Mesothelial cell of epicardium (in vitro differentiated cells): ENCODE measurements around the gene MAP2K2. TPM values are rescaled to one million over a fixed set of nuclear protein-coding genes. Genes with fewer than 3 reads are reported as not detected.
A peak's percentile ranks its signal among the peaks of the same experiment; 100 is the strongest.
"Not testable (repeated sequence)": the region's sequence is repeated elsewhere in the genome, so short reads cannot be mapped to it uniquely, and the experiment has no call there.

ENCODE experiments used
- DNase-seq, 2 experiments: peaks; one replicate each; pipeline ENCODE4 v3.0.0; 2021; ENCODE audit warnings: low spot score in 2 of 2; ENCODE audit not compliant: unreplicated experiment in 2 of 2
- H3K27ac Mint-ChIP-seq: 2 replicates; pipeline ENCODE4 v1.8.0; 2021; ENCODE audit warnings: mixed read lengths
- H3K27me3 Mint-ChIP-seq: 2 replicates; pipeline ENCODE4 v1.8.0; 2021; ENCODE audit warnings: low read depth, mixed read lengths
- H3K36me3 Mint-ChIP-seq: 2 replicates; pipeline ENCODE4 v1.8.0; 2021; ENCODE audit warnings: mixed read lengths
- H3K4me1 Mint-ChIP-seq: 2 replicates; pipeline ENCODE4 v1.8.0; 2021; ENCODE audit warnings: mixed read lengths
- H3K4me3 Mint-ChIP-seq: 2 replicates; pipeline ENCODE4 v1.8.0; 2021; ENCODE audit warnings: mild to moderate bottlenecking, moderate library complexity, mixed read lengths
- H3K9me3 Mint-ChIP-seq: 2 replicates; pipeline ENCODE4 v1.8.0; 2021; ENCODE audit warnings: mixed read lengths
- total RNA-seq: library from RNA; stranded (reverse); gene quantifications from 3 replicates; pipeline ENCODE4 v1.2.1, GENCODE V29; 2021
- TF ChIP-seq, protein P1 (sequence below): fragments of 200-600 bp; sonication (generic); IDR thresholded peaks from one replicate; pipeline ENCODE4 v1.5.0; 2021; ENCODE audit warnings: antibody characterized with exemption; ENCODE audit not compliant: unreplicated experiment

The MAP2K2 gene
- 147 to 161 TPM (median 152 TPM) in 3 replicates for total RNA-seq

DNA sequence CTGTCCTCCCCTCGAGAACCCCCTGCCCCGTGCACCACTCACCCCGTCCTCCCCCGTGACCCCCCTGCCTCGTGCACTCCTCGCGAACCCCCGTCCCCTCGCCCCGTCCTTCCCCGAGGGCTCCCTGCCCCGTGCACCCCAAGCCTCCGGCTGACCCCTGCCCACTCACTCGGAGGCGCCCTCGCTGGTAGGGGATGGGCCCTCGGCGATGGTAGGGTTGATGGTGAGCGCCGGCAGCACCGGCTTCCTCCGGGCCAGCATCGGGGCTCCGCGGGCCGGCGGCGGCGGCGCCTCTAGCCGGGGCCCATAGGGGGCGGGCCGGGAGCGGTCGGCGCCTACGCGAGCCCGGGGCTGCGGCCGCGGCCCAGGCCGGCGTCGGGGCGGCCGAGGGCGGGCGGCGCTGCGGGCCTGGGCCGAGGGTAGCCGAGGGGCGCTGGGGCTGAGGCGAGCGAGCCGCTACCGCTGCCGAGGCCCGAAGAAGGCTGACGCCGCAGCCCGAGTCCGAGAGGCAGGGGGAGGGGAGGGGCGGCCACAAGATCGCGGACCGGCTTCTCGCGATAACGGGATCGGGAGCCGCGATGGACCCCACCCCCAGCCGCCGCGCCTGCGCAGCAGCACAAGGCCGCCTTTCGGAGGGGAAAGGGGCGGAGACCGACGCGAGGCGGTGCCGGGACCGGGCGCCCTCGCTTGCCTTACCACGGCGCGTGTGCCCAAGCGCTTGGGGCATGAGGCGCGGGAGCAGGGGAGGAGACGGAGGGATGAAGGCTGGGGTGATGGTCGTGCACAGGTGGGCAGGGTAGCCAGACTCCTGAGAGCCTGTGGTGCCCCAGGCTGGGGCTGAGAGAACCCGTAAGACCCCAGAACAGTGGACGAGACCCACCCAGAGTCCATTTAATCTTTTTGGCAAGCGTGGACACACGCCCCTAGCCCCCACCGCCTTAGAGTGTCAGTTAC is at the start of gene MAP2K2:
Gene MAP2K2, minus strand, starts transcription at position 508 of the 954 bp plus-strand sequence. Its CDS starts 247 bp downstream, at position 261.
- peak; percentile 98 to 99 for DNase-seq
- Mint-ChIP-seq H3K4me1 (peaks cover 13% of the 10 kb centered on the region), H3K36me3 (peaks cover 5% of the 10 kb centered on the region), H3K9me3 (no peaks in the 10 kb centered on the region), H3K27ac (peak within 1 kb of the TSS; percentile 86), H3K27me3 (no peaks in the 10 kb centered on the region), H3K4me3 (peak within 1 kb of the TSS; percentile 86)
- TF ChIP-seq, protein P1, sequence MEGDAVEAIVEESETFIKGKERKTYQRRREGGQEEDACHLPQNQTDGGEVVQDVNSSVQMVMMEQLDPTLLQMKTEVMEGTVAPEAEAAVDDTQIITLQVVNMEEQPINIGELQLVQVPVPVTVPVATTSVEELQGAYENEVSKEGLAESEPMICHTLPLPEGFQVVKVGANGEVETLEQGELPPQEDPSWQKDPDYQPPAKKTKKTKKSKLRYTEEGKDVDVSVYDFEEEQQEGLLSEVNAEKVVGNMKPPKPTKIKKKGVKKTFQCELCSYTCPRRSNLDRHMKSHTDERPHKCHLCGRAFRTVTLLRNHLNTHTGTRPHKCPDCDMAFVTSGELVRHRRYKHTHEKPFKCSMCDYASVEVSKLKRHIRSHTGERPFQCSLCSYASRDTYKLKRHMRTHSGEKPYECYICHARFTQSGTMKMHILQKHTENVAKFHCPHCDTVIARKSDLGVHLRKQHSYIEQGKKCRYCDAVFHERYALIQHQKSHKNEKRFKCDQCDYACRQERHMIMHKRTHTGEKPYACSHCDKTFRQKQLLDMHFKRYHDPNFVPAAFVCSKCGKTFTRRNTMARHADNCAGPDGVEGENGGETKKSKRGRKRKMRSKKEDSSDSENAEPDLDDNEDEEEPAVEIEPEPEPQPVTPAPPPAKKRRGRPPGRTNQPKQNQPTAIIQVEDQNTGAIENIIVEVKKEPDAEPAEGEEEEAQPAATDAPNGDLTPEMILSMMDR: no peak

GRCh38 chr19:4172861-4173473 is 49.0 kb upstream of the MAP2K2 start:
- DNase-seq: peak; percentile 80 to 93
- peaks cover 1% of the 10 kb centered on the region for H3K36me3 Mint-ChIP-seq
- no peak overlapping the region for H3K27ac Mint-ChIP-seq
- TF ChIP-seq, protein P1: no peak
- H3K27me3 Mint-ChIP-seq: peaks cover 35% of the 10 kb centered on the region
- H3K9me3 Mint-ChIP-seq: no peaks in the 10 kb centered on the region
- no peak overlapping the region for H3K4me3 Mint-ChIP-seq
- H3K4me1 Mint-ChIP-seq: no peaks in the 10 kb centered on the region

- H3K27me3 Mint-ChIP-seq: peaks cover 38% of the 10 kb centered on the region
- no peaks in the 10 kb centered on the region for H3K4me1 Mint-ChIP-seq
- H3K4me3 Mint-ChIP-seq: no peak overlapping the region
- TF ChIP-seq, protein P1: no peak
- peaks cover 1% of the 10 kb centered on the region for H3K36me3 Mint-ChIP-seq
- no peak for DNase-seq
- H3K27ac Mint-ChIP-seq: no peak overlapping the region
- H3K9me3 Mint-ChIP-seq: no peaks in the 10 kb centered on the region
These were observed 47.8 kb upstream of the MAP2K2 start for GRCh38 chr19:4171676-4172075.

DNA sequence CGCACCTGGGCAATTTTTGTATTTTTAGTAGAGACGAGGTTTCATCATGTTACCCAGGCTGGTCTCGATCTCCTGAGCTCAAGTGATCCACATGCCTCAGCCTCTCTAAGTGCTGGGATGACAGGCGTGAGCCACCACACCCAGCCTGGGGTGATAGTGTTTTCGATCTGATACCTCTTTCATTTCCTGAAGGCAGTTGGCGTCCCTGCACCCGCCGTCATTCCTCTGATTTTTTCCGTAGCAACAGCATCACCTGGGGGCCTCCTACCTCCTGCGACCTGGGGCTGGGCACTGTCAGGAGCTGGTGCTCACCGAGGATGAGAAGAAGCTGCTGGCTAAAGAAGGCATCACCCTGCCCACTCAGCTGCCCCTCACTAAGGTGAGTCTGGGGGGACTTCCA is 40.3 kb upstream of the MAP2K2 start:
- Mint-ChIP-seq H3K4me1 (no peaks in the 10 kb centered on the region), H3K27ac (no peak overlapping the region), H3K36me3 (no peaks in the 10 kb centered on the region), H3K9me3 (no peaks in the 10 kb centered on the region), H3K27me3 (peaks cover 39% of the 10 kb centered on the region), H3K4me3 (no peak overlapping the region)
- DNase-seq: no peak
- TF ChIP-seq, protein P1: no peak

- no peak for DNase-seq
- Mint-ChIP-seq H3K36me3 (no peaks in the 10 kb centered on the region), H3K9me3 (no peaks in the 10 kb centered on the region), H3K27ac (no peak overlapping the region), H3K27me3 (peaks cover 30% of the 10 kb centered on the region), H3K4me1 (no peaks in the 10 kb centered on the region), H3K4me3 (no peak overlapping the region)
- TF ChIP-seq, protein P1: no peak
These were observed 37.6 kb upstream of the MAP2K2 start for GRCh38 chr19:4161415-4162077.

GRCh38 chr19:4157971-4158370 is 34.0 kb upstream of the MAP2K2 start:
- H3K9me3 Mint-ChIP-seq, H3K4me1 Mint-ChIP-seq, H3K36me3 Mint-ChIP-seq, DNase-seq, H3K4me3 Mint-ChIP-seq, H3K27ac Mint-ChIP-seq: not testable (repeated sequence)
- peaks cover 30% of the 10 kb centered on the region for H3K27me3 Mint-ChIP-seq
